Spleen (tissue), 7 donors: ENCODE data around the gene TMEM126B.

Source experiments
- POLR2A ChIP-seq, 3 donors: fragments of 450-650 bp; IDR thresholded peaks; one replicate each; pipeline ENCODE4 v1.5.1; 2017; ENCODE audit warnings: antibody characterized with exemption in 3 of 3, mild to moderate bottlenecking in 1 of 3
- POLR2AphosphoS5 ChIP-seq, 3 donors: sonication (generic); formaldehyde crosslinking; IDR thresholded peaks; one replicate each; pipeline ENCODE4 v1.5.1; 2017; ENCODE audit warnings: antibody characterized with exemption in 3 of 3
- TF ChIP-seq, protein P1 (sequence below), 11 experiments: fragments of 200-600 bp in 7 of 11; fragments of 450-650 bp in 4 of 11; sonication (generic) in 4 of 11; IDR thresholded peaks in 8 of 11; conservative IDR thresholded peaks in 3 of 11; 1 replicate in 7 of 11; 2 replicates in 4 of 11; pipeline versions ENCODE4 v1.4.0 to v1.8.0; 2016 to 2021; ENCODE audit warnings: antibody characterized with exemption in 11 of 11, inconsistent platforms in 4 of 11, mild to moderate bottlenecking in 1 of 11
- donor health status: DM: no; HTN: no; CAD: no; lungs with moderate emphysema.
- donor health status: DM: no; HTN: no; CAD: no.
- donor health status: DM: no; HTN: no; CAD: no.

DNA sequence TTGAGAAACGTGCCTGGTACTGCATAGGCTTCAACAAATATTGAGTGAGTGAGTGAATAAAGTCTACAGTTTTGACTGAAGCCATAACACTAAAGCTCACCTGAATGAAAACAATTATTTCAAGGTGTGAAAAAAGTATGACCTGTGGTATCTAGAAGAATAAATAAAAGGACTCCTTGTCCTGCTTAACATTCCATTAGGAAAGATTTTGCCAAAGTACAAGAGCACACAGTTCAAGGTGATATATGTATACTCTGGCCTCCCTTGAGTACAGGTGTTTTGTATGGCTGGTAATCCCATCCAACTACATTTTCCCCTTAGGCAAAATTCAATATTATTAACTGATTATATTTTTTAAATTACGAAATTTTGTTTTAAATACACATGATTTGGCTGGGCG lies 38.3 kb downstream of the TMEM126B start:
- TF ChIP-seq, protein P1, sequence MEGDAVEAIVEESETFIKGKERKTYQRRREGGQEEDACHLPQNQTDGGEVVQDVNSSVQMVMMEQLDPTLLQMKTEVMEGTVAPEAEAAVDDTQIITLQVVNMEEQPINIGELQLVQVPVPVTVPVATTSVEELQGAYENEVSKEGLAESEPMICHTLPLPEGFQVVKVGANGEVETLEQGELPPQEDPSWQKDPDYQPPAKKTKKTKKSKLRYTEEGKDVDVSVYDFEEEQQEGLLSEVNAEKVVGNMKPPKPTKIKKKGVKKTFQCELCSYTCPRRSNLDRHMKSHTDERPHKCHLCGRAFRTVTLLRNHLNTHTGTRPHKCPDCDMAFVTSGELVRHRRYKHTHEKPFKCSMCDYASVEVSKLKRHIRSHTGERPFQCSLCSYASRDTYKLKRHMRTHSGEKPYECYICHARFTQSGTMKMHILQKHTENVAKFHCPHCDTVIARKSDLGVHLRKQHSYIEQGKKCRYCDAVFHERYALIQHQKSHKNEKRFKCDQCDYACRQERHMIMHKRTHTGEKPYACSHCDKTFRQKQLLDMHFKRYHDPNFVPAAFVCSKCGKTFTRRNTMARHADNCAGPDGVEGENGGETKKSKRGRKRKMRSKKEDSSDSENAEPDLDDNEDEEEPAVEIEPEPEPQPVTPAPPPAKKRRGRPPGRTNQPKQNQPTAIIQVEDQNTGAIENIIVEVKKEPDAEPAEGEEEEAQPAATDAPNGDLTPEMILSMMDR (IDR thresholded peaks at IDR 0.05 in 8 of 11, conservative IDR thresholded peaks at IDR 0.05 in 3 of 11), result no peak
- no peak for TF ChIP-seq POLR2A (IDR thresholded peaks at IDR 0.05)
- no peak for TF ChIP-seq POLR2AphosphoS5 (IDR thresholded peaks at IDR 0.05)
